HG03571 (cell line): Measurements from ENCODE around the gene ERBB4.
A peak's percentile ranks its signal among the peaks of the same experiment; 100 is the strongest.
"Not testable (repeated sequence)": the region's sequence is repeated elsewhere in the genome, so short reads cannot be mapped to it uniquely, and the experiment has no call there.

Experiments used
- ATAC-seq: cut with Tn5 transposase; IDR thresholded peaks from one replicate; pipeline ENCODE4 v1.9.1; 2021; ENCODE audit not compliant: unreplicated experiment

Gene ERBB4

GRCh38 chr2:212528106-212528856 is 10.3 kb downstream of the ERBB4 start:
- no peak for ATAC-seq

GRCh38 chr2:212526059-212526458 is 12.5 kb downstream of the ERBB4 start:
- ATAC-seq = no peak

- ATAC-seq = no peak
Observed at GRCh38 chr2:212523756-212524155, 14.8 kb downstream of the ERBB4 start.

DNA sequence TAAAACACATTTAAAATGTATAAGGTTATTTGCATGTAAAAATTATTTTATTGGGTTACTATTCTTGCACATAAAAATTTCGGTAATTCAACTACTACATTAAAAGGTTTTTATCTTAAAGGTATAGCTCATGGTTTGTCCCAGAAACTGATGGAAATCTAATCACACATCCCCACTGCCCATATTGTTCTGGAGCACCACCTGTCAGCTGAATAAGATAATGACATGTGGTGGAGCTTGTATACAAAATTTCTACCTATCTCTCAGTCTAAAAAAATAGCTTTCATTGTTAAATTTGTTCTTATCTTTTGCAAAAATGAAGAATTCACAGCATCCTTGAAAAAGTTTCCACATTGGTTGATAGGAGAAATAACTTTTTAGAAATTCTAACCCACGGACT is 18.3 kb downstream of the ERBB4 start:
- no peak for ATAC-seq

DNA sequence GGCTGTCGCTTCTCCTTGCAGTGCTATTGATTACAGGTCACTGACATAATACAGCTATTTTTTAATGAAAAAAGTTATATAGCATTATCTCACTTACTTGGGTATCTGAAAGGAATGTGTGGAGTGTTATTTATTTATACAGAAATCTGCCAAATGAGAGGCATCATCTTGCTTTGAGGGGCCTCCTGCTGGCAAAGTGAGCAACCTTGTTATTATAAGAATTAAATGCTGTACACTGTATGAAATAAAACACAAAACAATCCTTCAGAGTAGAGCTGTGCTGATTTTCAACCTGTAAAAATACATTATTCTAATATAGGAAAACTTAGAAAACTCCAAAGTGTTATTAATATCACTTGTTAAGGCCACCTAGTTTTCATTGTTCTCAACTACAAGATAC is 20.9 kb downstream of the ERBB4 start:
- ATAC-seq = no peak

- ATAC-seq = no peak
Observed at GRCh38 chr2:212505586-212505985, 33.0 kb downstream of the ERBB4 start.

DNA sequence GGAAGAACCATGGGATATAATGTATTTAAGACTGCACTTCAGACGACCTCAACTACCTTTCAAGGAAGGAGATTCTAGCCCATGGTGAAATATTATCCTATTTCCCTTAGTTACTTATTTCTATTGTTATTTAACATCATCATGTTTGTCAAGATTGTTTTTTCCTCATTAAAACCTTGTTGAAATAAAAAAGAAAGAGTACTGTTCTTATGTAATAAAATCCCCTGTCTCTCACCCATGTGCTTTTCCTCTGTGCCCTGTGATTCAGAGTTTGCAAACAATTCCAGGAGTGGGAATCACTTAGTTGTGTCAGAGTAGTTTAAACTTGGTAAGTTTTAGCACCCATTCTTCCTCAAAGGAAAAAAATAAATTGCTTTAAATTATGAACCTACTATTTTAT is 43.6 kb downstream of the ERBB4 start:
- no peak for ATAC-seq

GRCh38 chr2:212494418-212495020 is 44.1 kb downstream of the ERBB4 start:
- ATAC-seq = no peak

DNA sequence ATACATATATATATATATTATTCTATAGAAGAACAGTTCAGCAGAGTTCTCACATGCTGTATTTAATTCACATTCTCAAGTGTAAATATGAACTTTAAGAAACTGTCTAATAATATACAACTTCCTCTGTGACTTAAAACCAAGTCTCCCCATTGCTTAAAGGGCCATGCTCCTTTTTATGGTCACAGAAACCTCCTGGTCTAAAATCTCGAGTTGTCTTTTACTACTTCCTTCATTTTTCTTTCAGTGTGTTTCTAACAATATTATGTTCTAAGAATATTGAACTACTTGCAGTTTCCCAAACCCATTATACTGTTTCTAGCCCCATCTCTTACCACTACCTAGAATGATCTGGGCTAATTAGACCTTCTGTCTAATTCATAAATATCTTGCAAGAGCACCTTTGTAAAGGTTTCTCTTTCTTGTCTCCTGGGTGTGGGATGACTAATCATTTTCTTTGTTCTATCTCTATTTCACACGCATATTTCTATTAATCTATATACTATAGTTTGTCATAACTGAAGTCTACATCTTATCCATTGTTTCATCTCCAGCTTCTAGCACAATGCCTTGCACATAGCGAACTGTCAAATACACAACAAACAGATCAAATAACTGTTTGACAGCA is 48.8 kb downstream of the ERBB4 start:
- peak; percentile 71 for ATAC-seq

GRCh38 chr2:212488611-212489010 is 50.0 kb downstream of the ERBB4 start:
- ATAC-seq = no peak

- no peak for ATAC-seq
Observed at GRCh38 chr2:212484563-212485080, 54.0 kb downstream of the ERBB4 start.

GRCh38 chr2:212480447-212480846 is 58.2 kb downstream of the ERBB4 start:
- no peak for ATAC-seq

GRCh38 chr2:212477571-212477970 is 61.0 kb downstream of the ERBB4 start:
- no peak for ATAC-seq

GRCh38 chr2:212473211-212473610 is 65.4 kb downstream of the ERBB4 start:
- no peak for ATAC-seq

DNA sequence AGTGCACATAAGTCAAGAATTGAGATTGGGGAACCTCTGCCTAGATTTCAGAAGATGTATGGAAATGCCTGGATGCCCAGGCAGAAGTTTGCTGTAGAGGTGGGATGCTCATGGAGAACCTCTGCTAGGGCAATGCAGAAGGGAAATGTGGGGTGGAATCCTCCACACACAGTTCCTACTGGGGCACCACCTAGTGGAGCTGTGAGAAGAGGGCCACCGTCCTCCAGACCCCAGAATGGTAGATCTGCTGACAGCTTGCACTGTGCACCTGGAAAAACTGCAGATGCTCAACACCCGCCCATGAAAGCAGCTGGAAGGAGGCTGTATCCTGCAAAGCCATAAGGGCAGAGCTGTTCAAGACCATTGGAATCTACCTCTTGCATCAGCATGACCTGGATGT is 71.1 kb downstream of the ERBB4 start:
- ATAC-seq = not testable (repeated sequence)

DNA sequence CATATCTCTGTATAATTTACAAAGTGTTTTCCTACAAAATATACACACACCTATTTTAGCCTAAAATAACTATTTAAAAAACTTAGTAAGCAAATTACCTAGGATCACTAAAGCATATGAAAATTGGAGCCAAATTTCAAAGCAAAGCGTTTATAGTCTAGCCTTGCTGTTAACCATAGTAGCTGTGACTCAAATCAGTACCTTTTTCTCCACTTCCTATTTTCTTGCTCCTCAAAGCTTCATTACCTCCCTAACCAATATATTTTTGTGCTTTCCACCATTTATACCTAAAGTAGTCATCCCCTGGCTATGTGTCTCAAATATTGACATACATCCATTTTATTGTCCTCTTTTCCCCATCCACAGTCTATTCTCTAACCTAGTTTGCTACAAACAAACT is 73.1 kb downstream of the ERBB4 start:
- ATAC-seq = no peak

GRCh38 chr2:212461708-212462107 is 76.9 kb downstream of the ERBB4 start:
- ATAC-seq = not testable (repeated sequence)

DNA sequence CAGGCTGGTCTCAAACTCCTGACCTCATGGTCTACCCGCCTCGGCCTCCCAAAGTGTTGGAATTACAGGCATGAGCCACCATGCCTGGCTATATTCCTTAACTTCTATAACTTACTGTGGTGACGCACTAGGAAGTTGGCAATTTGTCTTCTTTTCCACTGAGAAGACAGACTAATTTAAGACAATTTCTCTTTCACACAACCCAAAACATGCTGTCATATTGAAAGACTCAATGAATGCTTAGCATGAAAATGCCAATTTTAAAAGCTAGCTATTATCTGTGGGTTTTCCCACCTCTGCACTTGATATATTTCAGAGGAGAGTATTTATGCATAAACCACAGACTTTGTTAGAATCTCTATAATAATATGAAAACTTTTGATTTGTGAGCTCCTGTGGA is 84.5 kb downstream of the ERBB4 start:
- ATAC-seq = no peak

- ATAC-seq = no peak
Observed at GRCh38 chr2:212451786-212452231, 86.8 kb downstream of the ERBB4 start.

GRCh38 chr2:212448698-212449097 is 89.9 kb downstream of the ERBB4 start:
- ATAC-seq = no peak

- no peak for ATAC-seq
Observed at GRCh38 chr2:212441821-212442220, 96.8 kb downstream of the ERBB4 start.

DNA sequence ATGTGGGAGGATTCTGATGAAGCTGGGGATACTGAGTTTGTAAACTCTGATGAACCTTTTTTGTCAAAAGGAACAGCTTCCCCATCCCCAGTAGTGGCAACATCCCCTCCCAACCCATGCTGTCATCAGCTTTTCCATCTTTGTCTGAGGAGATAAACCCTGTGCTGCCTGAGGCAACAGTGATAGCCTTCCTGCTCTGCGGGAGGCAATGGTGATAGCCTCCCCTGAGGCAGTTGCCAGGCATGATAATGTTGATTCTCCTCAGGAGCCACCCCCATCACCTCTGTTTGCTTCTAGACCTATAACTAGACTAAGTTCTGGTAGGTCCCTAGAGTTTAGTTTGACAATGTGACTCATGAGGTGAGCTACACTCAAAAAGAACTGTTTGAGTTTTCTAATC is 97.5 kb downstream of the ERBB4 start:
- no peak for ATAC-seq
